GM13976 (cell line): Measurements from ENCODE around the gene HDAC10.
"Not testable (repeated sequence)": the region's sequence is repeated elsewhere in the genome, so short reads cannot be mapped to it uniquely, and the experiment has no call there.

Source experiments
- DNase-seq: peaks from one replicate; pipeline ENCODE4 v3.0.0; 2012; ENCODE audit warnings: low spot score
- CTCF ChIP-seq: IDR thresholded peaks from 2 replicates; pipeline ENCODE4 v1.5.1; 2012; ENCODE audit warnings: borderline replicate concordance, mild to moderate bottlenecking; ENCODE audit not compliant: insufficient read depth; ENCODE audit errors: extremely low read depth, missing control alignments, control extremely low read depth
- in situ Hi-C: fragments of 300-500 bp; cut with MboI; formaldehyde crosslinking; loops from one replicate; pipeline ENCODE4 v1.12.0; 2022; ENCODE audit warnings: low sequenced_read_pairs, mixed read lengths, inconsistent platforms; ENCODE audit not compliant: unreplicated experiment

HDAC10 gene

GRCh38 chr22:50274311-50274710, 23.2 kb upstream of the HDAC10 start:
- DNase-seq: peak; percentile 70

GRCh38 chr22:50273781-50274180, 22.7 kb upstream of the HDAC10 start:
- in situ Hi-C loops: loop anchor here (10.0 kb wide), 1 partner anchor 51 kb away; the partner anchor contains the start of gene DENND6B
- DNase-seq: not testable (repeated sequence)

More at GRCh38 chr22:50274311-50274710, 23.2 kb upstream of the HDAC10 start:
- peak; percentile 10 for TF ChIP-seq CTCF
- in situ Hi-C loops: loop anchor here (10.0 kb wide), 1 partner anchor 50 kb away; the partner anchor contains the start of gene DENND6B

- in situ Hi-C loops: loop anchor here (10.0 kb wide), 1 partner anchor 51 kb away; the partner anchor contains the start of gene DENND6B
- DNase-seq: not testable (repeated sequence)
Measured at GRCh38 chr22:50273352-50273751, 22.3 kb upstream of the HDAC10 start.

GRCh38 chr22:50272044-50272802, 21.2 kb upstream of the HDAC10 start:
- no peak for TF ChIP-seq CTCF
- in situ Hi-C loops: loop anchor here (10.0 kb wide), 1 partner anchor 53 kb away; the partner anchor contains the start of gene DENND6B
- DNase-seq: no peak

GRCh38 chr22:50271519-50271970, 20.5 kb upstream of the HDAC10 start:
- in situ Hi-C loops: loop anchor here (10.0 kb wide), 1 partner anchor 53 kb away; the partner anchor contains the start of gene DENND6B
- DNase-seq: peak; percentile 89
- TF ChIP-seq CTCF: peak; percentile 10

GRCh38 chr22:50270666-50271394, 19.8 kb upstream of the HDAC10 start:
- in situ Hi-C loops: loop anchor here (10.0 kb wide), 1 partner anchor 54 kb away; the partner anchor contains the start of gene DENND6B
- DNase-seq: peak; percentile 82
- TF ChIP-seq CTCF: no peak

GRCh38 chr22:50269970-50270665, 19.1 kb upstream of the HDAC10 start, which contains the start of gene MAPK11:
Gene MAPK11, minus strand, starts transcription at chr22:50270380. Its CDS starts 88 bp downstream, at chr22:50270292.
- TF ChIP-seq CTCF: no peak
- peak; percentile 85 for DNase-seq
- in situ Hi-C loops: loop anchor here (10.0 kb wide), 1 partner anchor 55 kb away; the partner anchor contains the start of gene DENND6B
